Mesenchymal stem cell (in vitro differentiated cells and primary cell): ENCODE data around the gene TMEM272.

Experiments used
- DNase-seq: peaks from one replicate; pipeline ENCODE4 v3.0.0-alpha.2; 2013
- H2AFZ ChIP-seq: one replicate; pipeline ENCODE4 v1.6.1; 2013; ENCODE audit warnings: low read depth, mild to moderate bottlenecking, control low read depth, inconsistent platforms, low read length, moderate library complexity
- H2AK5ac ChIP-seq: 2 replicates; pipeline ENCODE4 v1.6.1; 2013; ENCODE audit warnings: low read length, moderate library complexity, mild to moderate bottlenecking, inconsistent platforms; ENCODE audit not compliant: severe bottlenecking
- H2BK120ac ChIP-seq: one replicate; pipeline ENCODE4 v1.6.1; 2013; ENCODE audit warnings: low read depth, mild to moderate bottlenecking, inconsistent platforms, low read length, moderate library complexity
- H2BK12ac ChIP-seq, 2 experiments: one replicate each; pipeline ENCODE4 v1.6.1; 2013; ENCODE audit warnings: inconsistent platforms in 2 of 2, low read length in 2 of 2, mild to moderate bottlenecking in 2 of 2, moderate library complexity in 2 of 2, control low read depth in 1 of 2
- H2BK15ac ChIP-seq: one replicate; pipeline ENCODE4 v1.6.1; 2013; ENCODE audit warnings: mild to moderate bottlenecking, low read depth, inconsistent platforms; ENCODE audit not compliant: poor library complexity, severe bottlenecking
- H2BK5ac ChIP-seq: 2 replicates; pipeline ENCODE4 v1.6.1; 2013; ENCODE audit warnings: low read depth, mild to moderate bottlenecking, low read length, control low read depth, inconsistent platforms; ENCODE audit not compliant: poor library complexity, severe bottlenecking
- H3K14ac ChIP-seq, 2 experiments: one replicate each; pipeline ENCODE4 v1.6.1; 2013; ENCODE audit warnings: inconsistent platforms in 2 of 2, low read length in 2 of 2, control low read depth in 1 of 2, mild to moderate bottlenecking in 1 of 2, moderate library complexity in 1 of 2
- H3K18ac ChIP-seq, 2 experiments: one replicate each; pipeline ENCODE4 v1.6.1; 2013; ENCODE audit warnings: inconsistent platforms in 2 of 2, low read length in 2 of 2, control low read depth in 1 of 2, low read depth in 1 of 2, mild to moderate bottlenecking in 1 of 2
- H3K23ac ChIP-seq, 2 experiments: one replicate each; pipeline ENCODE4 v1.6.1; 2013; ENCODE audit warnings: inconsistent platforms in 2 of 2, low read length in 2 of 2, mild to moderate bottlenecking in 2 of 2, moderate library complexity in 2 of 2, control low read depth in 1 of 2
- H3K27ac ChIP-seq: 2 replicates; pipeline ENCODE4 v1.5.1; 2013; ENCODE audit warnings: mild to moderate bottlenecking, moderate library complexity, low read length, control low read depth, inconsistent platforms; ENCODE audit not compliant: poor library complexity, severe bottlenecking
- H3K27me3 ChIP-seq, 2 experiments: 2 replicates each; pipeline versions ENCODE4 v1.6.1 to v1.7.0; 2013; ENCODE audit warnings: low read length in 2 of 2, mild to moderate bottlenecking in 2 of 2, moderate library complexity in 2 of 2, control low read depth in 1 of 2, inconsistent platforms in 1 of 2; ENCODE audit not compliant: control insufficient read depth in 1 of 2, insufficient read depth in 1 of 2
- H3K36me3 ChIP-seq, 2 experiments: 2 replicates each; pipeline versions ENCODE4 v1.6.1 to v1.7.0; 2013; ENCODE audit warnings: low read length in 2 of 2, control low read depth in 1 of 2, inconsistent platforms in 1 of 2, low read depth in 1 of 2, mild to moderate bottlenecking in 1 of 2; ENCODE audit not compliant: insufficient read depth in 2 of 2, control insufficient read depth in 1 of 2
- H3K4ac ChIP-seq, 2 experiments: one replicate each; pipeline ENCODE4 v1.6.1; 2013; ENCODE audit warnings: inconsistent platforms in 2 of 2, low read length in 2 of 2, mild to moderate bottlenecking in 2 of 2, moderate library complexity in 2 of 2, control low read depth in 1 of 2, low read depth in 1 of 2
- H3K4me1 ChIP-seq: 2 replicates; pipeline ENCODE4 v1.6.1; 2013; ENCODE audit warnings: low read depth, low read length, control low read depth; ENCODE audit not compliant: control insufficient read depth, insufficient read depth
- H3K4me2 ChIP-seq: 2 replicates; pipeline ENCODE4 v1.6.1; 2013; ENCODE audit warnings: low read length, mild to moderate bottlenecking, inconsistent platforms; ENCODE audit not compliant: poor library complexity, severe bottlenecking
- H3K4me3 ChIP-seq, 2 experiments: 2 replicates each; pipeline versions ENCODE4 v1.5.1 to v1.7.0; 2013; ENCODE audit warnings: low read length in 2 of 2, mild to moderate bottlenecking in 2 of 2, control low read depth in 1 of 2, low read depth in 1 of 2; ENCODE audit not compliant: insufficient read depth in 1 of 2
- H3K79me1 ChIP-seq: replicated peaks from 2 replicates; pipeline ENCODE4 v1.6.1; 2013; ENCODE audit warnings: mild to moderate bottlenecking, control low read depth, low read length, inconsistent platforms; ENCODE audit not compliant: poor library complexity, severe bottlenecking
- H3K9ac ChIP-seq: 2 replicates; pipeline ENCODE4 v1.7.0; 2013; ENCODE audit warnings: mild to moderate bottlenecking, low read length, moderate library complexity
- H3K9me3 ChIP-seq: 2 replicates; pipeline ENCODE4 v1.7.0; 2013; ENCODE audit warnings: mild to moderate bottlenecking, low read length; ENCODE audit not compliant: control insufficient read depth
- H4K8ac ChIP-seq: one replicate; pipeline ENCODE4 v1.6.1; 2013; ENCODE audit warnings: inconsistent platforms, mild to moderate bottlenecking, low read length, moderate library complexity
- H4K91ac ChIP-seq: one replicate; pipeline ENCODE4 v1.6.1; 2013; ENCODE audit warnings: mild to moderate bottlenecking, low read length, inconsistent platforms
- WGBS: methylation state at CpG from one replicate; pipeline ENCODE4 v1.1.7; 2013; ENCODE audit warnings: mixed read lengths; 5-methylcytosine and 5-hydroxymethylcytosine counted together

TMEM272 gene

DNA sequence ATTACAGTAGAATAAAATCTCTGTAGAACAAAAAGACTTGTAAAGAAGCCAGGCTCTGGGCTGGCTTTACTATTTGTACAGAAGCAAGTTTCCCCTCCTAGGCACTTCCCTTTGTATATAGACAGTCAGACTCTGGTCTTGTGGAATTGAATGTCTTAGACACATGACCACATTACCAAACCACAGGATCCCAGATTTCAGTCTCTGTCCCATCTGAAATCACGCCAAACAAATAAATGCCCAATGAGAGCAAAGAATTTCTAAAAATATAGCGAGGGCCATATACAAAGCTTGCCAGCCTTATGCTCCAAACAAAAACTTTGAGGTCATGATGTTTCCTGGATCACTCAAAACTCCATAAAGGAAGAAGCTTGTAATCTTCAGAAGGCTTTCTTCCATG lies 40.7 kb upstream of the TMEM272 start:
- no peak overlapping the region for H2BK5ac ChIP-seq
- H3K18ac ChIP-seq = no peak overlapping the region
- no peak overlapping the region for H3K4me2 ChIP-seq
- H2BK120ac ChIP-seq = no peak overlapping the region
- H3K36me3 ChIP-seq = no peaks in the 10 kb centered on the region
- no peak overlapping the region for H3K23ac ChIP-seq
- no peaks in the 10 kb centered on the region for H3K79me1 ChIP-seq
- WGBS = 92% methylated on average over 2 of the region's 2 CpGs
- no peak overlapping the region for H4K8ac ChIP-seq
- no peak overlapping the region for H3K27ac ChIP-seq
- H2BK12ac ChIP-seq = no peak overlapping the region
- no peak for DNase-seq
- no peak overlapping the region for H3K14ac ChIP-seq
- H2AFZ ChIP-seq = no peak overlapping the region
- peaks cover 12 to 25% of the 10 kb centered on the region in 2 experiments for H3K27me3 ChIP-seq
- no peak overlapping the region for H2BK15ac ChIP-seq
- no peak overlapping the region for H4K91ac ChIP-seq
- H3K9me3 ChIP-seq = peaks cover 8% of the 10 kb centered on the region
- no peak overlapping the region for H3K9ac ChIP-seq
- no peaks in the 10 kb centered on the region for H3K4me1 ChIP-seq
- H3K4ac ChIP-seq = no peak overlapping the region
- H3K4me3 ChIP-seq = no peak overlapping the region
- H2AK5ac ChIP-seq = no peak overlapping the region

DNA sequence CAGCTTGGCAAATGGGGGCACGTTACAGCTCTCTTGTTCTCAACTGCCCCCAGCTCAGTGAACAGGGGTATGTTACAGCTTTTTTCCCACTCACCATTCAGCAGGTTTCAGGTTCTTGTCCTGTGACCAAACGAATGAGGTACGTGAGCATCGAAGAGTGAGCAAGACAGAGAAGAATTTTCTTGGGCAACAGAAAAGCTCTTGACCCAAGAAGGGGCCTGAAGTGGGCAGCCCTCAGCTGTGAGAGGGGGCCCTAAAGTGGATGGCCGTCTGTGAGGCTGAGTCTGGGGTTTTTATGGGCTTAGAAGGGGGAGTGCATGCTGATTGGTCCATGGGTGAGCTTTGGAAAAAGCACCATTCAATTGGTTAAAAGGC lies 38.2 kb upstream of the TMEM272 start:
- H3K27me3 ChIP-seq = peaks cover 15 to 25% of the 10 kb centered on the region in 2 experiments
- no peak overlapping the region for H2AFZ ChIP-seq
- H3K18ac ChIP-seq = no peak overlapping the region
- H3K4ac ChIP-seq = no peak overlapping the region
- no peaks in the 10 kb centered on the region for H3K36me3 ChIP-seq
- no peak overlapping the region for H3K4me2 ChIP-seq
- no peak overlapping the region for H3K14ac ChIP-seq
- no peak overlapping the region for H2AK5ac ChIP-seq
- no peak overlapping the region for H3K27ac ChIP-seq
- no peaks in the 10 kb centered on the region for H3K4me1 ChIP-seq
- peaks cover 8% of the 10 kb centered on the region for H3K9me3 ChIP-seq
- no peak overlapping the region for H3K4me3 ChIP-seq
- no peak overlapping the region for H2BK12ac ChIP-seq
- no peaks in the 10 kb centered on the region for H3K79me1 ChIP-seq
- no peak overlapping the region for H2BK15ac ChIP-seq
- WGBS = 71% methylated on average over 5 of the region's 5 CpGs
- no peak for DNase-seq
- no peak overlapping the region for H3K9ac ChIP-seq
- H2BK5ac ChIP-seq = no peak overlapping the region
- H4K8ac ChIP-seq = no peak overlapping the region
- H3K23ac ChIP-seq = no peak overlapping the region
- H2BK120ac ChIP-seq = no peak overlapping the region
- no peak overlapping the region for H4K91ac ChIP-seq

DNA sequence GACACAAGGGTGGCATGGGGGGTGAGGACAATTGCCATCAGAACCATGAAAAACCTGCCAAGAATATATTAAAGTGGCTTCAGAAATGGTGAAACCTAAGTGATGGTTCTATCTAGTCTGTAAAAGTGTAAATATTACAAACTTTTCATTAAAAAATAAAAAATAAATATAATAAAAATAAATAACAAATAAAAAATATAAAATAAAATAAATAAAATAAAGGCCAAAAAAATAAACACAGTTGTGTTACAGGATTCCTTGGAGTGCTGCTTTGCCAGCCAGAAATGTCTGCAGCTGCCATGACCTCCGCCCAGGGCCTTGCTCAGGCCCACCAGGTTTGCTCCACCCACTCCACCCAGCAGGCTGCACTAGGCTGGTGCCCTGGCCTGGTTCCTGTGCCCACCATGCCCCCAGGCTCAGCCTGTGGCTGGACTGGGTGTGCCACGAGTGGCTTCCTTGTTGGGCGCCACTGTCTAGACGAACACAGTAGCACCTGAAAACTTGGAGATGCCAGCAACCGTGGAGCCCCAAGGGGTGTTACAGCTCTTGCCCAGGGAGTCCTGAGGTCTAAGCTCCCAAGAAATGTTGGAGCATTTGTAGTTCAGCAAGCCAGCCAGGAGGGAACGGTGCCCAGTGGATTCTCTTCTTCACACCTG lies 37.7 kb upstream of the TMEM272 start:
- H2BK120ac ChIP-seq = no peak overlapping the region
- DNase-seq = no peak
- H2BK12ac ChIP-seq = no peak overlapping the region
- H3K4me3 ChIP-seq = no peak overlapping the region
- H3K27ac ChIP-seq = no peak overlapping the region
- peaks cover 15 to 25% of the 10 kb centered on the region in 2 experiments for H3K27me3 ChIP-seq
- no peak overlapping the region for H4K8ac ChIP-seq
- H4K91ac ChIP-seq = no peak overlapping the region
- H3K4me2 ChIP-seq = no peak overlapping the region
- H2BK15ac ChIP-seq = peak overlapping the region; percentile 20
- H3K18ac ChIP-seq = no peak overlapping the region
- no peak overlapping the region for H3K4ac ChIP-seq
- no peaks in the 10 kb centered on the region for H3K36me3 ChIP-seq
- H2AK5ac ChIP-seq = no peak overlapping the region
- no peaks in the 10 kb centered on the region for H3K79me1 ChIP-seq
- H3K4me1 ChIP-seq = no peaks in the 10 kb centered on the region
- H2AFZ ChIP-seq = no peak overlapping the region
- H3K9me3 ChIP-seq = peaks cover 8% of the 10 kb centered on the region
- no peak overlapping the region for H3K14ac ChIP-seq
- WGBS = 93% methylated on average over 6 of the region's 6 CpGs
- no peak overlapping the region for H2BK5ac ChIP-seq
- no peak overlapping the region for H3K23ac ChIP-seq
- no peak overlapping the region for H3K9ac ChIP-seq

DNA sequence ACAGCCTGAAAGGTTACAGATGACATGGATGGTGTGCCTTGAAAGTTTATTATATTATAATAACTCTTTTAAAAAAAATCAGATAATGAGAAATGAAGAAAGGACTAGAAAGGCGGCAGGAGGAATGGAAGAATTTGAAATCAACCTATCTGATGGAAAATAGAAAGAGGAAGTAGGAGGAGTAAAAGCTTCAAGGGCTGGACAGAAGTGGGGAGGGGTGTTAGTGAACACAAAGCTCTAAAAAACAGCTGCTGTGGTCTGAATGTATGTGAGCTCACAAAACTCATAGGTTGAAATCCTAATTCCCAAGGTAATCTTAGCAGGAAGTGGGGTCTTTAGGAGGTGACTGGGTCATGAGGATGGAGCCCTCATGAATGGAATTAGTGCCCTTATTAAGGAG lies 36.3 kb upstream of the TMEM272 start:
- no peak overlapping the region for H3K9ac ChIP-seq
- no peaks in the 10 kb centered on the region for H3K79me1 ChIP-seq
- H3K27me3 ChIP-seq = peaks cover 19 to 27% of the 10 kb centered on the region in 2 experiments
- no peak overlapping the region for H2BK12ac ChIP-seq
- H3K18ac ChIP-seq = no peak overlapping the region
- H4K8ac ChIP-seq = no peak overlapping the region
- H2BK15ac ChIP-seq = no peak overlapping the region
- H2AFZ ChIP-seq = no peak overlapping the region
- no peak overlapping the region for H3K4ac ChIP-seq
- peaks cover 8% of the 10 kb centered on the region for H3K9me3 ChIP-seq
- 92% methylated on average over 1 of the region's 1 CpG for WGBS
- no peak overlapping the region for H3K4me2 ChIP-seq
- no peak for DNase-seq
- H2AK5ac ChIP-seq = no peak overlapping the region
- no peaks in the 10 kb centered on the region for H3K4me1 ChIP-seq
- no peaks in the 10 kb centered on the region for H3K36me3 ChIP-seq
- H3K4me3 ChIP-seq = no peak overlapping the region
- H3K27ac ChIP-seq = no peak overlapping the region
- H3K14ac ChIP-seq = no peak overlapping the region
- no peak overlapping the region for H3K23ac ChIP-seq
- H2BK5ac ChIP-seq = no peak overlapping the region
- no peak overlapping the region for H4K91ac ChIP-seq
- no peak overlapping the region for H2BK120ac ChIP-seq
